AG09309 (cell line): ENCODE results near the gene NUTM1.

Source experiments
- DNase-seq: peaks from one replicate; pipeline ENCODE4 v3.0.0-alpha.2; 2010; ENCODE audit warnings: low read depth
- H3K4me3 ChIP-seq: 2 replicates; pipeline ENCODE4 v1.5.1; 2011; ENCODE audit warnings: mild to moderate bottlenecking, low read depth, low read length, moderate library complexity; ENCODE audit not compliant: control insufficient read depth
- TF ChIP-seq, protein P1 (sequence below): IDR thresholded peaks from 2 replicates; pipeline ENCODE4 v1.5.1; 2011; ENCODE audit warnings: mild to moderate bottlenecking, low read depth, low read length, inconsistent platforms; ENCODE audit not compliant: insufficient read depth, control insufficient read depth; ENCODE audit errors: missing control alignments

The NUTM1 gene

GRCh38 chr15:34329006-34329405, 14.1 kb upstream of the NUTM1 start:
- TF ChIP-seq, protein P1, sequence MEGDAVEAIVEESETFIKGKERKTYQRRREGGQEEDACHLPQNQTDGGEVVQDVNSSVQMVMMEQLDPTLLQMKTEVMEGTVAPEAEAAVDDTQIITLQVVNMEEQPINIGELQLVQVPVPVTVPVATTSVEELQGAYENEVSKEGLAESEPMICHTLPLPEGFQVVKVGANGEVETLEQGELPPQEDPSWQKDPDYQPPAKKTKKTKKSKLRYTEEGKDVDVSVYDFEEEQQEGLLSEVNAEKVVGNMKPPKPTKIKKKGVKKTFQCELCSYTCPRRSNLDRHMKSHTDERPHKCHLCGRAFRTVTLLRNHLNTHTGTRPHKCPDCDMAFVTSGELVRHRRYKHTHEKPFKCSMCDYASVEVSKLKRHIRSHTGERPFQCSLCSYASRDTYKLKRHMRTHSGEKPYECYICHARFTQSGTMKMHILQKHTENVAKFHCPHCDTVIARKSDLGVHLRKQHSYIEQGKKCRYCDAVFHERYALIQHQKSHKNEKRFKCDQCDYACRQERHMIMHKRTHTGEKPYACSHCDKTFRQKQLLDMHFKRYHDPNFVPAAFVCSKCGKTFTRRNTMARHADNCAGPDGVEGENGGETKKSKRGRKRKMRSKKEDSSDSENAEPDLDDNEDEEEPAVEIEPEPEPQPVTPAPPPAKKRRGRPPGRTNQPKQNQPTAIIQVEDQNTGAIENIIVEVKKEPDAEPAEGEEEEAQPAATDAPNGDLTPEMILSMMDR: no peak
- no peak for DNase-seq
- no peak overlapping the region for H3K4me3 ChIP-seq

DNA sequence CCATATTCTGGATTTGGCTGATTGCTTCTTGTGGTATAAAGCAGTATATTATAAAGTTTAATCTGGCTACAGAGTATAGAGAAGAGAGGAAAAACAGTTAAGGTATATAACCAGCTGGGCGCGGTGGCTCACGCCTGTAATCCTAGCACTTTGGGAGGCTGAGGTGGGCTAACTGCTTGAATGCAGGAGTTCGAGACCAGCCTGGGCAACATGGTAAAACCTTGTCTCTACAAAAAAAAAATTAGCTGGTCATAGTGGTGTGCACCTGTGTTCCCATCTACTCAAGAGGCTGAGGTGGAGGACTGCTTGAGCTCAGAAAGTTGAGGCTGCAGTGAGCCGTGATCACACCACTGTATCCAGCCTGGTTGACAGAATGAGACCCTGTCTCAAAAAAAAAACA, 12.8 kb upstream of the NUTM1 start:
- no peak overlapping the region for H3K4me3 ChIP-seq
- no peak for DNase-seq
- TF ChIP-seq, protein P1: no peak

DNA sequence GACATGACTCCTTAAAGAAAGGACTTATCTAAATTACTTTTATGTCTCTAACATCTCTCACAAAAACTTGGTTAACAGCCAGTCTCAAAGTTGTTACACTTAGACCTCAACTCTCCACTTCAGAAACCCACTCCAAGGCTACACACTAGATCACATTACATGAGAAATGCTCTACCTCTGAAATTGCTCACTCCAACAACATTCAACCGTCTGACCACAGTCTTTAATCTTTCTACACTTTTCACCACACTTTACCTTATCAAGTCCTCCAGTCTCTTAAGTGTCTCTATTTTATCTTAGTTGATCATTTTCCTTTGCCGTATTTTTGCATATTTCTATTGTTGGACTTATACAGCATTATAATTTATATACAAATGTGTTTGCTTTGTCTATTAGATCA, 11.3 kb upstream of the NUTM1 start:
- TF ChIP-seq, protein P1: no peak
- DNase-seq: no peak
- H3K4me3 ChIP-seq: no peak overlapping the region

DNA sequence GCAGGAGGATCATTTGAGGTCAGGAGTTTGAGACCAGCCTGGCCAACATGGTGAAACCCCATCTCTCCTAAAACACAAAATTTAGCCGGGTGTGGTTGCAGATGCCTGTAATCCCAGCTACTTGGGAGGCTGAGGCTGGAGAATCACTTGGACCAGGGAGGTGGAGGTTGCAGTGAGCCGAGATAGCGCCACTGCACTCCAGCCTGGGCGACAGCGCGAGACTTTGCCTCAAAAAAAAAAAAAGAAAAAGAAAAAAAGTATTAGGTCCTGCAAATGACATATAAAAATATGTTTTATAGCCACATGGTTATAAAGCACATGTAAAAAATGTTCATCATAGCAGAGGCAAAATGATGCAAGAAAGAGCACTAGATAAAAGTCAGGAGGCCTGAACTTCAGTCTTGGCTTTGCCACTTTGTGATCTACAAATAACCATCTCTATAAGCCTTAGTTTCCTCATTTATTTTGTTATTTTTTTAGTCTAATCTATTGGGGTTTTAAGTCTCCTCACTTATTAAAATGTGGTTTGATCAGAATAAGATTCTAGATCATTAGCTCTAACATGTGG, 10.5 kb upstream of the NUTM1 start:
- TF ChIP-seq, protein P1: no peak
- no peak for DNase-seq
- no peak overlapping the region for H3K4me3 ChIP-seq

- TF ChIP-seq, protein P1: no peak
- peak overlapping the region; percentile 2; the same call in 1 of the 2 replicates for H3K4me3 ChIP-seq
- no peak for DNase-seq
These were observed 8.4 kb upstream of the NUTM1 start for GRCh38 chr15:34334672-34335071.

- TF ChIP-seq, protein P1: no peak
- no peak for DNase-seq
- peak overlapping the region; percentile 22 for H3K4me3 ChIP-seq
These were observed 7.7 kb upstream of the NUTM1 start for GRCh38 chr15:34335176-34336032.
